Measurements from ENCODE around the gene BATF2. TPM values are rescaled to one million over a fixed set of nuclear protein-coding genes. Genes with fewer than 3 reads are reported as not detected.
A peak's percentile ranks its signal among the peaks of the same experiment; 100 is the strongest.
"Not testable (repeated sequence)": the region's sequence is repeated elsewhere in the genome, so short reads cannot be mapped to it uniquely, and the experiment has no call there.

Gene BATF2, protein sequence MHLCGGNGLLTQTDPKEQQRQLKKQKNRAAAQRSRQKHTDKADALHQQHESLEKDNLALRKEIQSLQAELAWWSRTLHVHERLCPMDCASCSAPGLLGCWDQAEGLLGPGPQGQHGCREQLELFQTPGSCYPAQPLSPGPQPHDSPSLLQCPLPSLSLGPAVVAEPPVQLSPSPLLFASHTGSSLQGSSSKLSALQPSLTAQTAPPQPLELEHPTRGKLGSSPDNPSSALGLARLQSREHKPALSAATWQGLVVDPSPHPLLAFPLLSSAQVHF
- total RNA-seq (2014; rRNA removed; shearing (Covaris generic)): 1.6 and 2.5 TPM in 2 replicates

DNA sequence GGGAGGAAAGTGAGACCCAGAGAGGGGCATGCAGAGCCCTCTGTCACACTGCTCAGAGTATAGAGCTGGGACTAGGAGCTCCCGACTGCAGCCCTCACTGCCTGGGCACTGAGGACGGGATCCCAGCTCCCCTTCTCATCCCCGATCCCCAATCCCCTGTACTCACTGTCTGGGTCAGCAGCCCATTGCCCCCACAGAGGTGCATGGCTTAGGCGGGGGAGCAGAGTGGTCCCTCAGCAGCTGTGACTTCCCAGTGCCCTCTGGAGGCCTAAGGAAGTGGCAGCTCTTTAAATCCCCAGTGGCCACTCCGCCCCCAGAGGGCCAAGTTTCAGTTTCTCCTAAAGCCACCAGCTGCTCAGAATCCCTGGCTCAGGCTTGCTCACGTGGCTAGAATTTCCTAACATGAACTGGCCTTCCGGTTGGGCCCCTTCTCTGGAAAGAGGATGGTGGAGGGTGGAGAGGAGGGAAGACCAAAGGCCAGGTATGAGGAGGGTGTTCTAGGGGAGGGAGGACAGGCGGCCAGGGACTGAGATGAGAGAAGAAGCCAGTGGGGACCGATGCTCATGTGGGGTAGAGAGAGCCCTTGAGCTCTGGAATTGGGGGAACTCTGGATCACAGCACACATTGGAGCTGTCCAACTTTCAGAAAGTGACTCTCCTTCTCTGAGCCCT, at the start of gene BATF2:
BATF2 (minus strand) TSS at position 262 of the 671 bp plus-strand sequence; CDS start at position 205, 57 bp downstream.
- peak; percentile 80 for DNase-seq (ENCODE audit: low spot score)

DNA sequence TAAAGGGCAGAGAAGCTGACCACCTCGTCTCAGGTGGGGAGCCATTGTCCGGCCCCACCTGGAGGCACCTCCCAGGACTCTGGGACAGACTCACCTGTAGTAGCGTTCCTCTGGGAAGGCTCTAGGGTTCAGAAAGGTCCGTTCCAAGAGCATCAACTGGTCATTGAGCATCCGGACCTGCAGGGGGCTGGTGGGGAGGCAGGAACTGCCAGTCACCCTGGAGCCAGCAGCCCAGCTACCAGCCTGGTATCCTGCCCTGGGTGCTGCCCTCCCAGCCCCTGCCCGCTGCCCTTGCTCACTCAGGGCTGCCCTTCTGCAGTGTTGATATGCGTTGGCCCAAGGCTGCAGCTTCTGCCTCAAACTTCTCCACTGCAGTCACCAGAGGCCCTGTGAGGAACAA, 49.0 kb upstream of the BATF2 start:
- DNase-seq (ENCODE audit: low spot score): no peak

DNA sequence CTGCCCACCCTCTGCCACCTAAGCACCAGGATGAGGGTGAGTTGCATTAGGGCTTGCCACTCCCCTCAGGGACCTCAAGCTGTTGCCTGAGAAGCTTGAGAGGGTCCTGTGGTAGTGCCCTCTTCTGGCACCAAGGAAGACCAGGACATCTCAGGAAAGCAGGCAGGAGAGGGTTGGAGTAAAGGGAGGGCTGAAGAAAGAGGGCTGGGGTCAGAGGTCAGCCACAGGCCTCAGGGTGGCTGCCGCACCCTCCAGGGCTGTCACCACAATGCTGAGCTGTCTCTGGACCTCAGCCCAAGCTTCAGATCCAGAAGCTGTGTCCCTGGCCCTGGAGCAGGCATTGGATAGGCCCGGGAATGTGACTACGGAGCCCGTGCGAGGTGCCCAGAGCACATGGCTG, 48.3 kb upstream of the BATF2 start:
- DNase-seq (ENCODE audit: low spot score): no peak

- DNase-seq (ENCODE audit: low spot score): no peak
Observed at GRCh38 chr11:65043881-65044501, 47.2 kb upstream of the BATF2 start.

DNA sequence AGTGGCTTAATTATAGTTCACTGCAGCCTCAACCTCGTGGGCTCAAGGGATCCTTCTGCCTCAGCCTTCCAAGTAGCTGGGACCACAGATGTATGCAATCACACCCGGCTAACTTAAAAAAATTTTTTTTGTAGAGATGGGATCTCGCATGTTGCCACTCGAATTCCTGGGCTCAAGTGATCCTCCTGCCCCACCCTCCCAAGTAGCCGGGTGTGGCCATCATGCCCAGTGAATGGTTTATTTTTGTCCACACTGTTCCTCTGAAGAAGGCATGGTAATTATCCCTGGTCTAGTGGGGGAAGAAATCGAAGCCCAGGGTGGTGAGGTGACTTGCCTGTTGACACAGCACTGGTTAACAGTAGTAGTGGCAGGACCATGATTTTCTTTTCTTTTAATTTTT, 46.1 kb upstream of the BATF2 start:
- no peak for DNase-seq (ENCODE audit: low spot score)

DNA sequence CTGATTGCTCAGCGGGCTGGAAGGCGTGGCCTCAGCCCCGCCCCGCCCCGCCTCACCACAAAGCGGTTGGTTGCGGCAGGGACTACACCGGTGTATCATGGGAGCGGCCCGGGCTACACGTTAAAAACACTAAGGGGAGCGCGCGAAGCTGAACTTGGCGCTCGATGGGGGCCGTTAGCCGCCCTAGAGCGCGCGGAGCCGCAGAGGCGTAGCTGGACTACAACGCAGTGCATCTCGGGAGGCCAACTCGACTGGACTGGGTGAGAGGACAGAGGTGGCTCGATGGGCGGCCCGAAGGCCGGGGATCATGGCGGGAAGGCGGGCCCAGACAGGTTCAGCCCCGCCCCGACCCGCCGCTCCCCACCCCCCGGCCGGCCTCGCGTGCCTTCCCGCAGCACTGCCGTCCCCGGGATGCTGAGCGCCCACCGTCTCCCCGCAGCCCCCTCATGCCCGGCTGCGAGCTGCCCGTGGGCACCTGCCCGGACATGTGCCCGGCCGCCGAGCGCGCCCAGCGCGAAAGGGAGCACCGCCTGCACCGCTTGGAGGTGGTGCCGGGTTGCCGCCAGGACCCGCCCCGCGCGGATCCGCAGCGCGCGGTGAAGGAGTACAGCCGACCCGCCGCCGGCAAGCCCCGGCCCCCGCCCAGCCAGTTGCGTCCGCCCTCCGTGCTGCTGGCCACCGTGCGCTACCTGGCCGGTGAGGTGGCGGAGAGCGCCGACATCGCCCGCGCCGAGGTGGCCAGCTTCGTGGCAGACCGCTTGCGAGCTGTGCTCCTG, 44.3 kb upstream of the BATF2 start, which contains the start of gene SAC3D1:
SAC3D1 (plus strand) TSS at position 364 of the 776 bp plus-strand sequence; CDS start at position 447, 83 bp downstream.
- DNase-seq (ENCODE audit: low spot score): peak; percentile 100

- no peak for DNase-seq (ENCODE audit: low spot score)
Observed at GRCh38 chr11:65040520-65040846, 43.7 kb upstream of the BATF2 start.

GRCh38 chr11:65036931-65037330, 40.2 kb upstream of the BATF2 start:
- DNase-seq (ENCODE audit: low spot score): peak; percentile 22

DNA sequence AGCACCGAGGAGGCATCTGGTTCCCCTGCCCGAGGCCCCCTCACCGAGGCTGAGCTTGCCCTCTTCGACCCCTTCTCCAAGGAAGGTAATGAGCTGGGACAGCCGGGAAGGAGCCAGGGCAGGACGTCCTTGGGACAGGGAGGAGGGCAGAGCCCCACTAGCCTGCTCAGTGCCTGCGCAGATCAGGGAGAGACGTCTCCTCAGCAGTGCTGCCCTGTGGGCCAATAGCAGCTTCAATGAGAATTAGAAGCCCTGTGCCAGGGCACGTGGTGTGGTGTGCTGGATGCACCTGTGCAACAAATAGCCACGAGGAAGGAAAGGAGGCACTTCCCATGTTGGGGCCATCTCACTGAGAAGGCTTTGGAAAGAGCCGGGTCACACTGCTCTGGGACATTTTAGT, 38.8 kb upstream of the BATF2 start:
- DNase-seq (ENCODE audit: low spot score): no peak

DNA sequence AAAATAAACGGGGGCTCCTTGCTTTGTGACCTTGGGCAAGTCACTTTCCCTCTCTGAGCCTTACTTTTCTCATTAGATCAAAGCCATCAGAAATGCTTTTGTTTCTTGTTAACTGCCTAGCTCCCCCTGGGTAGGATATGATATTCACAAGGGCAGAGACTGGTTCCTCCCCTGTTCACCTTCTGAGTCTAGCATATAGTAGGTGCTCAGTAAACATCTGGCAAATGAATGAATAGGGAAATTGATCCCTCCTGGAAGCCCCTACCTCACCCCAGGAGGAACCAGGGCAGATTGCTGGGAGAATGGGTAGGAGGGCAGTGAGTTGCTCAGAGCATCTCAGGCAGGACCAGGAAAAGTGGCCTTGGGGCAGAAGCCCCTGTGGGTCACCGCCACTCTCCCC, 37.7 kb upstream of the BATF2 start:
- no peak for DNase-seq (ENCODE audit: low spot score)

DNA sequence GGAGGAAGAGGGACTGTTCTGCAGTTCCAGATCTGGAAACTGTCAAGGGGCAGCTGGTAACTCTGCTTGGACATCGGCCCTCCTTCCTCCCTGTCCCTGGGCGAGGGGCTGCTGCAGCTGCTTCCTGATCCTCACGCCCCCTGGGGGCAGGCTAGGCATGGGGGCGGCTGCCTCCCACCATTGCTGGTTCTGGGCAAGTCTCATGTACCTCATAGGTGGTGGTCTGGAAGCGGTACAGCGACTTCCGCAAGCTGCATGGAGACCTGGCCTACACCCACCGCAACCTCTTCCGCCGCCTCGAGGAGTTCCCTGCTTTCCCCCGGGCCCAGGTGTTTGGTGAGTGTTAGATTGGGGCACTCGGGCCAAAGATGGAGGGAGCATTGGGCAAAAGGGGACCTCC, 35.4 kb upstream of the BATF2 start:
- no peak for DNase-seq (ENCODE audit: low spot score)

GRCh38 chr11:65027213-65028067, 30.7 kb upstream of the BATF2 start, which contains the start of gene SNX15:
Gene SNX15 (plus strand): TSS chr11:65027439. CDS start chr11:65027538, 99 bp downstream.
- peak; percentile 99 for DNase-seq (ENCODE audit: low spot score)

GRCh38 chr11:65026810-65027209, 30.0 kb upstream of the BATF2 start:
- no peak for DNase-seq (ENCODE audit: low spot score)

DNA sequence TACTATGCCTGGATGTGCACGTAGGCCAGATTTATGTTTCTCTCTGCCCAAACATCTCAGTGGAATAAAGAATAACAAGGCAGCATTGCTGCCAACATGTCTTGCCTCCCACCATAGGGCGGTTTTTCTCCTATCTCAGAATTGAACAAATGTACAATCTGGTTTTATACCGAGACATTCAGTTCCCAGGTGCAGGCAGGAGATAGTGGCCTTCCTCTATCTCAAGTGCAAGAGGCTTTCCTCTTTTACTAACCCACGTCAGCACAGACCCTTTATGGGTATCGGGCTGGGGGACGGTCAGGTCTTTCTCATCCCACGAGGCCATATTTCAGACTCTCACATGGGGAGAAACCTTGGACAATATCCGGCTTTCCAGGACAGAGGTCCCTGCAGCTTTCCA, 26.7 kb upstream of the BATF2 start:
- DNase-seq (ENCODE audit: low spot score): not testable (repeated sequence)

- no peak for DNase-seq (ENCODE audit: low spot score)
Observed at GRCh38 chr11:65021509-65021908, 24.7 kb upstream of the BATF2 start.

- DNase-seq (ENCODE audit: low spot score): no peak
Observed at GRCh38 chr11:65021003-65021402, 24.2 kb upstream of the BATF2 start.

DNA sequence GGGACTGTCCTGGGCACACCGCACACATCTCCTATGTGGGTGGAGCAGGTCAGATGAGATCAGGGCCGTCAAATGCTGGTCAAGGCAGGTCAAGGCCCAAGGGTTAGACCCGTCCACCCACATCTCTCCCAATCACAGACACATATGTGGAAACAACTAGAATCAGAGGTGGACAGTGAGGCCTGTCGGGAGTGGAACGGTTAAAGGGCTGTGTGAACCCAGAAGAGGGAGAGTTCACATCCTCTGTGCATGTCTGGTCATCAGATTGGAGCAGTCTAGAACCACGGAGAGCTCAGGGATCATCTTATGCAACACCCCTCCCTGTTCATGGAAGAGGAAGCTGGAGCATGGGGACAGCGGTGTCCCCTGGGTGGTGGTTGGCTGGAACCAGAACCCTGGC, 23.1 kb upstream of the BATF2 start:
- no peak for DNase-seq (ENCODE audit: low spot score)

DNA sequence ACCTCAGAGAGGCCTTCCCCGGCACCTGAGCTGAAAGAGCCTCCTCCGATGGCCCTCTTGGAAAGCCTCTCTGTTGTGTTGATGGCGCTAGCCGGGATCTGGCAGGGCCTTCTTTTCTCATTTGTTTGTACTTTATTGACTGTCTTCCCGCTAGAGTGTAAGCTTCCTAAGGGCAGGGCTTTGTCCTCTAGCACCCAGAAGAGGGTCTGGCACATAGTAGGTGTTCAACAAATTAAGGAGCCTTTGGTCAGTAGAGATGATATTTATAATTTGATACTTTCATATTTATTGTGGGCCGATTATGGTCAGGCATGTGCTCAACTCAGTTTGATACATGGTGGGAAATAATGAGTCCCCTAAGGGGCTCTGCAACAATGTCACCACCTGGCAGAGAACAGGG, 21.2 kb upstream of the BATF2 start:
- DNase-seq (ENCODE audit: low spot score): no peak

GRCh38 chr11:65016705-65017104, 19.9 kb upstream of the BATF2 start:
- DNase-seq (ENCODE audit: low spot score): no peak

- DNase-seq (ENCODE audit: low spot score): no peak
Observed at GRCh38 chr11:65014726-65015227, 18.0 kb upstream of the BATF2 start.
